H9 (cell line): Measurements from ENCODE around the gene MALT1. TPM values are rescaled to one million over a fixed set of nuclear protein-coding genes. Genes with fewer than 3 reads are reported as not detected.

Source experiments
- DNase-seq: peaks from one replicate; pipeline ENCODE4 v3.0.0-alpha.2; 2017
- H2AFZ ChIP-seq: one replicate; pipeline ENCODE4 v1.6.1; 2013; ENCODE audit warnings: mild to moderate bottlenecking, low read length, control low read depth, moderate library complexity
- H2AK5ac ChIP-seq: 2 replicates; pipeline ENCODE4 v1.6.1; 2013; ENCODE audit warnings: low read length, control low read depth, mixed read lengths; ENCODE audit not compliant: insufficient read length
- H2BK120ac ChIP-seq: one replicate; pipeline ENCODE4 v1.6.1; 2013; ENCODE audit warnings: low read depth, mild to moderate bottlenecking, low read length, control low read depth, inconsistent platforms; ENCODE audit not compliant: poor library complexity, severe bottlenecking
- H2BK12ac ChIP-seq: 2 replicates; pipeline ENCODE4 v1.6.1; 2013; ENCODE audit warnings: low read length, control low read depth, mixed read lengths, low read depth; ENCODE audit not compliant: insufficient read length
- H2BK15ac ChIP-seq: 2 replicates; pipeline ENCODE4 v1.6.1; 2013; ENCODE audit warnings: low read depth, low read length, control low read depth
- H2BK20ac ChIP-seq: one replicate; pipeline ENCODE4 v1.6.1; 2013; ENCODE audit warnings: low read depth, mild to moderate bottlenecking, low read length, control low read depth, inconsistent platforms; ENCODE audit not compliant: poor library complexity, severe bottlenecking
- H2BK5ac ChIP-seq: 2 replicates; pipeline ENCODE4 v1.6.1; 2013; ENCODE audit warnings: low read length, control low read depth, mixed read lengths; ENCODE audit not compliant: insufficient read length
- H3K14ac ChIP-seq: 2 replicates; pipeline ENCODE4 v1.6.1; 2013; ENCODE audit warnings: low read length, control low read depth; ENCODE audit not compliant: insufficient read depth
- H3K18ac ChIP-seq: 2 replicates; pipeline ENCODE4 v1.6.1; 2013; ENCODE audit warnings: low read depth, mild to moderate bottlenecking, mixed read lengths, low read length, control low read depth; ENCODE audit not compliant: insufficient read length
- H3K23ac ChIP-seq: 2 replicates; pipeline ENCODE4 v1.6.1; 2013; ENCODE audit warnings: low read length, control low read depth, mixed read lengths, low read depth; ENCODE audit not compliant: insufficient read length
- H3K23me2 ChIP-seq: 2 replicates; pipeline ENCODE4 v1.6.1; 2013; ENCODE audit warnings: low read depth, mild to moderate bottlenecking, mixed read lengths, low read length, control low read depth; ENCODE audit not compliant: insufficient read length, poor library complexity, severe bottlenecking
- H3K27ac ChIP-seq: 2 replicates; pipeline ENCODE4 v1.5.1; 2013; ENCODE audit warnings: low read length, control low read depth, mixed read lengths, low read depth; ENCODE audit not compliant: insufficient read length
- H3K27me3 ChIP-seq: 2 replicates; pipeline ENCODE4 v1.6.1; 2013; ENCODE audit warnings: low read length, control low read depth, inconsistent platforms; ENCODE audit not compliant: insufficient read depth
- H3K4ac ChIP-seq: 2 replicates; pipeline ENCODE4 v1.6.1; 2013; ENCODE audit warnings: low read depth, mild to moderate bottlenecking, control low read depth, inconsistent platforms, low read length, moderate library complexity
- H3K4me1 ChIP-seq: 2 replicates; pipeline ENCODE4 v1.6.1; 2013; ENCODE audit warnings: low read length, control low read depth, inconsistent platforms; ENCODE audit not compliant: insufficient read depth
- H3K4me2 ChIP-seq: 2 replicates; pipeline ENCODE4 v1.6.1; 2013; ENCODE audit warnings: low read length, control low read depth, mixed read lengths; ENCODE audit not compliant: insufficient read length, insufficient read depth
- H3K56ac ChIP-seq: 2 replicates; pipeline ENCODE4 v1.6.1; 2013; ENCODE audit warnings: low read depth, mild to moderate bottlenecking, mixed read lengths, low read length, control low read depth; ENCODE audit not compliant: insufficient read length
- H3K79me1 ChIP-seq: 2 replicates; pipeline ENCODE4 v1.6.1; 2013; ENCODE audit warnings: low read depth, mild to moderate bottlenecking, moderate library complexity, low read length, control low read depth, inconsistent platforms; ENCODE audit not compliant: insufficient read depth, poor library complexity, severe bottlenecking
- H3K79me2 ChIP-seq: 2 replicates; pipeline ENCODE4 v1.6.1; 2013; ENCODE audit warnings: low read length, control low read depth, inconsistent platforms; ENCODE audit not compliant: insufficient read depth
- H3K9ac ChIP-seq: 2 replicates; pipeline ENCODE4 v1.6.1; 2013; ENCODE audit warnings: low read length, control low read depth, mixed read lengths; ENCODE audit not compliant: insufficient read length; ENCODE audit errors: extremely low read depth
- H3K9me3 ChIP-seq: one replicate; pipeline ENCODE4 v1.6.1; 2013; ENCODE audit warnings: low read depth, low read length, inconsistent platforms; ENCODE audit not compliant: control insufficient read depth
- H3T11ph ChIP-seq: one replicate; pipeline ENCODE4 v1.6.1; 2013; ENCODE audit warnings: mild to moderate bottlenecking, low read length, control low read depth, inconsistent platforms
- H4K20me1 ChIP-seq: one replicate; pipeline ENCODE4 v1.6.1; 2013; ENCODE audit not compliant: control insufficient read depth, insufficient read length, insufficient read depth
- H4K5ac ChIP-seq: 2 replicates; pipeline ENCODE4 v1.6.1; 2013; ENCODE audit warnings: low read depth, mild to moderate bottlenecking, mixed read lengths, low read length, control low read depth; ENCODE audit not compliant: insufficient read length
- H4K8ac ChIP-seq: replicated peaks from 2 replicates; pipeline ENCODE4 v1.6.1; 2013; ENCODE audit warnings: low read length, control low read depth, mixed read lengths, low read depth; ENCODE audit not compliant: insufficient read length
- H4K91ac ChIP-seq: 2 replicates; pipeline ENCODE4 v1.6.1; 2013; ENCODE audit warnings: low read depth, mild to moderate bottlenecking, moderate library complexity, mixed read lengths, low read length, control low read depth; ENCODE audit not compliant: insufficient read length
- H3K27ac Mint-ChIP-seq, 3 experiments: 2 replicates in 2 of 3; 3 replicates in 1 of 3; pipeline ENCODE4 v1.8.0; 2020 to 2021; ENCODE audit warnings: mixed read lengths in 3 of 3, mild to moderate bottlenecking in 1 of 3, moderate library complexity in 1 of 3
- H3K27me3 Mint-ChIP-seq: 2 replicates; pipeline ENCODE4 v1.8.0; 2021; ENCODE audit warnings: low read depth, mild to moderate bottlenecking, moderate library complexity, mixed read lengths
- H3K36me3 Mint-ChIP-seq, 3 experiments: 2 replicates in 2 of 3; 3 replicates in 1 of 3; pipeline ENCODE4 v1.8.0; 2020 to 2021; ENCODE audit warnings: low read depth in 3 of 3, mixed read lengths in 3 of 3; ENCODE audit not compliant: insufficient read depth in 1 of 3
- H3K4me1 Mint-ChIP-seq, 2 experiments: 2 replicates each; pipeline ENCODE4 v1.8.0; 2020; ENCODE audit warnings: mixed read lengths in 2 of 2
- H3K4me3 Mint-ChIP-seq, 2 experiments: 2 replicates in 1 of 2; 3 replicates in 1 of 2; pipeline ENCODE4 v1.8.0; 2020 to 2021; ENCODE audit warnings: mild to moderate bottlenecking in 2 of 2, mixed read lengths in 2 of 2, moderate library complexity in 1 of 2
- H3K9me3 Mint-ChIP-seq, 2 experiments: 2 replicates in 1 of 2; 3 replicates in 1 of 2; pipeline ENCODE4 v1.8.0; 2020; ENCODE audit warnings: mild to moderate bottlenecking in 2 of 2, mixed read lengths in 2 of 2, moderate library complexity in 1 of 2
- WGBS: extraction: QIAGEN DNeasy Blood & Tissue Kit; methylation state at CpG from one replicate; pipeline ENCODE4 v1.1.7; 2013; ENCODE audit warnings: missing lambda C conversion rate, low lambda C conversion rate, mixed read lengths; ENCODE audit not compliant: insufficient read length; ENCODE audit errors: extremely low coverage; 5-methylcytosine and 5-hydroxymethylcytosine counted together
- total RNA-seq: library from RNA; stranded (reverse); gene quantifications from 2 replicates; pipeline ENCODE4 v1.2.1, GENCODE V29; 2021
- TF ChIP-seq, protein P1 (sequence below): fragments of 200-600 bp; sonication (generic); conservative IDR thresholded peaks from 3 replicates; pipeline ENCODE4 v1.8.0; 2021; ENCODE audit warnings: antibody characterized with exemption, mild to moderate bottlenecking

Gene MALT1
- total RNA-seq, 1 experiment from 2014 or later: 18.1 TPM

DNA sequence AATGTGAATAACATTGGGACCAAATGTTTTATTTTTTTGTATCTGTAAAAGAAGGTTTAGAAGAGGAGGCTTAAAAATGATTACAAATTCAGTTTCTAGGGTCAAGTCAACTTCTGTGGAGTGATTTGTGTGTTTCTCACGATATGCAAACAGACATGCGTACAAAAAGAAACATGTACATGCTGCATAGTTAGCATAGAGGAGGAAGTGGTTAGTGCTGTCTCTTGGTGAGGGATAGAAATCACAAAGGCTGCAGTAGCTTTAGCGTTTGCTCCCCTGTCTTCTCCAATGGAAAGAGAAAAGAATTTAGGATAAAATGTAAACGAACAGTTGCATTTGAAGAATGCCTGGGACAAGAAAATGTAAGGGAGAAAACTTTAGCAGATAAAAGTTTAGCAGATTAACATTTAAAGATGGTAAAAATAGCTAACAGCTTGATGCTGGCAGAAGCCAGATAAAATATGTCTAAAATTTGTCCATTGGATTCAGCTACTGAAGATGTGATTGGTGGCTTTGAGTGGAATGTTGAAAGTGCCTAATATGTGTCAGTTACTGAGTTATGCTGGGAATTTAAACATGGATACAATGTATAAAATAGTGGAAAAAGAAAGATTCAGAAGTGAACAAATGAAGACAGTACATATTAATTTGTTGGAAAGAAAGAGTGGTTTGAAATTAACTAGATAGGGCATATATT, 44.9 kb downstream of the MALT1 start:
- Histone ChIP-seq H3K9me3 (no peaks in the 10 kb centered on the region), H3K9ac (no peak overlapping the region), H3K23me2 (no peaks in the 10 kb centered on the region), H4K8ac (no peak overlapping the region), H3K23ac (no peak overlapping the region), H3K14ac (no peak overlapping the region), H2BK120ac (no peak overlapping the region), H4K91ac (no peak overlapping the region), H3T11ph (no peak overlapping the region), H2AK5ac (no peak overlapping the region), H3K27me3 (no peaks in the 10 kb centered on the region), H4K5ac (no peak overlapping the region), H4K20me1 (no peaks in the 10 kb centered on the region), H3K4ac (no peak overlapping the region), H3K56ac (no peak overlapping the region), H3K27ac (no peak overlapping the region), H2BK15ac (no peak overlapping the region), H3K18ac (no peak overlapping the region), H3K4me1 (no peaks in the 10 kb centered on the region), H2BK12ac (no peak overlapping the region), H2AFZ (no peak overlapping the region), H2BK5ac (no peak overlapping the region), H3K79me2 (no peaks in the 10 kb centered on the region), H3K79me1 (no peaks in the 10 kb centered on the region), H2BK20ac (no peak overlapping the region), H3K4me2 (no peak overlapping the region)
- Mint-ChIP-seq H3K27ac (peak overlapping the region in 1 of 3 experiments; percentile 17; a peak in 1 of 7 replicates), H3K36me3 (no peaks in the 10 kb centered on the region), H3K9me3 (no peaks in the 10 kb centered on the region), H3K4me3 (no peak overlapping the region), H3K4me1 (peaks cover 0 to 2% of the 10 kb centered on the region in 2 experiments; a peak in 2 of 4 replicates), H3K27me3 (no peaks in the 10 kb centered on the region)
- TF ChIP-seq, protein P1, sequence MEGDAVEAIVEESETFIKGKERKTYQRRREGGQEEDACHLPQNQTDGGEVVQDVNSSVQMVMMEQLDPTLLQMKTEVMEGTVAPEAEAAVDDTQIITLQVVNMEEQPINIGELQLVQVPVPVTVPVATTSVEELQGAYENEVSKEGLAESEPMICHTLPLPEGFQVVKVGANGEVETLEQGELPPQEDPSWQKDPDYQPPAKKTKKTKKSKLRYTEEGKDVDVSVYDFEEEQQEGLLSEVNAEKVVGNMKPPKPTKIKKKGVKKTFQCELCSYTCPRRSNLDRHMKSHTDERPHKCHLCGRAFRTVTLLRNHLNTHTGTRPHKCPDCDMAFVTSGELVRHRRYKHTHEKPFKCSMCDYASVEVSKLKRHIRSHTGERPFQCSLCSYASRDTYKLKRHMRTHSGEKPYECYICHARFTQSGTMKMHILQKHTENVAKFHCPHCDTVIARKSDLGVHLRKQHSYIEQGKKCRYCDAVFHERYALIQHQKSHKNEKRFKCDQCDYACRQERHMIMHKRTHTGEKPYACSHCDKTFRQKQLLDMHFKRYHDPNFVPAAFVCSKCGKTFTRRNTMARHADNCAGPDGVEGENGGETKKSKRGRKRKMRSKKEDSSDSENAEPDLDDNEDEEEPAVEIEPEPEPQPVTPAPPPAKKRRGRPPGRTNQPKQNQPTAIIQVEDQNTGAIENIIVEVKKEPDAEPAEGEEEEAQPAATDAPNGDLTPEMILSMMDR: no peak
- WGBS: no CpG with 5 or more reads among the region's 4 CpGs
- DNase-seq: no peak
